Mucosa of descending colon (tissue), 3 donors: ENCODE results near the gene MEGF6. TPM values are rescaled to one million over a fixed set of nuclear protein-coding genes. Genes with fewer than 3 reads are reported as not detected.

Experiments
- ATAC-seq: fragments of 200-7000 bp; cut with Tn5 transposase; one replicate; pipeline ENCODE4 v1.9.1; 2020; ENCODE audit warnings: mild to moderate bottlenecking, moderate library complexity
- DNase-seq, 3 donors: peaks; one replicate each; pipeline ENCODE4 v3.0.0-alpha.2; 2020
- H3K36me3 ChIP-seq: fragments of 200-600 bp; one replicate; pipeline ENCODE4 v1.8.0; 2021; ENCODE audit warnings: low read depth, mild to moderate bottlenecking
- H3K4me1 ChIP-seq: fragments of 200-600 bp; one replicate; pipeline ENCODE4 v1.8.0; 2021; ENCODE audit warnings: low read depth, mild to moderate bottlenecking
- H3K4me3 ChIP-seq: fragments of 200-600 bp; one replicate; pipeline ENCODE4 v1.8.0; 2021; ENCODE audit warnings: mild to moderate bottlenecking
- H3K9me3 ChIP-seq: fragments of 200-600 bp; one replicate; pipeline ENCODE4 v1.8.0; 2021; ENCODE audit warnings: mild to moderate bottlenecking
- intact Hi-C, 2 donors: fragments of 100-400 bp; cut with DNase I in 1 of 2; cut with micrococcal nuclease in 1 of 2; formaldehyde crosslinking; loops; one replicate each; pipeline versions ENCODE4 v1.11.0 to v1.11.1; 2022; cut with DNase I, micrococcal nuclease
- total RNA-seq, 3 donors: library from RNA; stranded (reverse); fragmentation: NEBNext Ultra II Directional in 2 of 3; extraction: Animal tissue kit (Norgen Biotek cat#: 25700) in 2 of 3; gene quantifications; one replicate each; pipeline versions ENCODE4 v1.2.1 to v1.2.4, GENCODE V29; 2021 to 2023
- TF ChIP-seq, protein P1 (sequence below): fragments of 200-600 bp; IDR thresholded peaks from one replicate; pipeline ENCODE4 v1.8.0; 2022; ENCODE audit warnings: antibody characterized with exemption, mild to moderate bottlenecking
- donor health status: DM: no; HTN: no; CAD: no; lungs with moderate emphysema.
- donor health status: DM: no; HTN: no; CAD: no.
- donor health status: DM: no; HTN: yes; CAD: no.

The MEGF6 gene
- total RNA-seq, 3 donors from 2014 or later, result 6.2 to 12.2 (median 8.5) TPM

DNA sequence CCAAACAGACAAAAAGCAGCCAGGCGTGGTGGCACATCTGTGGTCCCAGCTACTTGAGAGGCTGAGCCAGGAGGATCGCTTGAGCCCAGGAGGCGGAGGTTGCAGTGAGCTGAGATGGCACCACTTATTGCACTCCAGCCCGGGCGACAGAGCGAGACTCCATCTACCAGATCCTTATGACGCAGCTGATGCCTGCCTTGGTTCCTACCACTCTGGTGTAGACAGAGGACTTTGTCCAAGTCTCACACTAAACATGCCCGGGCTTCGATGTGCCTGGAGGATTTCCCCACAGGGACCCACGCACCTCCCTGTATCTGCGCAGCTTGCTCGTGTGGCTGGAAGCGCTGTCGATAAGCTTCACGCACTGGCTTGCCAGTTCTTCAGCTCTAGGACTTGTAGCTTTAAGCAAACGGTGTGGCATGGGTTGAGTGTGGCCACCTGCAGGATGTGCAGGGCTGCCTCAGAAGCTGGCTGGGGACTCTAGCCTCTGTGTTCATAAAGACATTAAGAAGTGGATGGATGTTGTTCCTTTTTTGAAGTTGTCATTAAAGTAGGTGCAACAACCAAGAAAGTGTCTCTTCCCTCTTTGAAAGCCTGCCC is 18.4 kb upstream of the MEGF6 start:
- H3K4me1 ChIP-seq, result peaks cover 6% of the 10 kb centered on the region
- no peaks in the 10 kb centered on the region for H3K9me3 ChIP-seq
- TF ChIP-seq, protein P1, sequence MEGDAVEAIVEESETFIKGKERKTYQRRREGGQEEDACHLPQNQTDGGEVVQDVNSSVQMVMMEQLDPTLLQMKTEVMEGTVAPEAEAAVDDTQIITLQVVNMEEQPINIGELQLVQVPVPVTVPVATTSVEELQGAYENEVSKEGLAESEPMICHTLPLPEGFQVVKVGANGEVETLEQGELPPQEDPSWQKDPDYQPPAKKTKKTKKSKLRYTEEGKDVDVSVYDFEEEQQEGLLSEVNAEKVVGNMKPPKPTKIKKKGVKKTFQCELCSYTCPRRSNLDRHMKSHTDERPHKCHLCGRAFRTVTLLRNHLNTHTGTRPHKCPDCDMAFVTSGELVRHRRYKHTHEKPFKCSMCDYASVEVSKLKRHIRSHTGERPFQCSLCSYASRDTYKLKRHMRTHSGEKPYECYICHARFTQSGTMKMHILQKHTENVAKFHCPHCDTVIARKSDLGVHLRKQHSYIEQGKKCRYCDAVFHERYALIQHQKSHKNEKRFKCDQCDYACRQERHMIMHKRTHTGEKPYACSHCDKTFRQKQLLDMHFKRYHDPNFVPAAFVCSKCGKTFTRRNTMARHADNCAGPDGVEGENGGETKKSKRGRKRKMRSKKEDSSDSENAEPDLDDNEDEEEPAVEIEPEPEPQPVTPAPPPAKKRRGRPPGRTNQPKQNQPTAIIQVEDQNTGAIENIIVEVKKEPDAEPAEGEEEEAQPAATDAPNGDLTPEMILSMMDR, result no peak
- intact Hi-C loops, result no loop called here
- no peak overlapping the region for H3K4me3 ChIP-seq
- peak in 1 of 3 donors; percentile 22 for DNase-seq
- peaks cover 14% of the 10 kb centered on the region for H3K36me3 ChIP-seq
- ATAC-seq, result no peak

DNA sequence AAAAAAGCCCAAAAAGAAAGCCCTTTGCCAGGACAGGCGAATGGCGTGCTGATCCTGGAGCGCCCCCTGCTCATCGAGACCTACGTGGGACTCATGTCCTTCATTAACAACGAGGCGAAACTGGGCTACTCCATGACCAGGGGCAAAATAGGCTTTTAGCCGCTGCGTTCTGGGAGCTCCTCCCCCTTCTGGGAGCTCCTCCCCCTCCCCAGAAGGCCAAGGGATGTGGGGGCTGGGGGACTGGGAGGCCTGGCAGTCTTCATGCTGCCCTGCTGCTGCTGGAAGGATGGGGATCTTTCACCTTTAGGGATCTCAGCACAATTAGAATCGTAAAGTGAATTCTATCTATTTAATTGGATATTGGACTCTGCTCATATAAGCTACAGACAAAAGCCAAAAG is 17.1 kb upstream of the MEGF6 start:
- H3K4me1 ChIP-seq, result peaks cover 12% of the 10 kb centered on the region
- H3K36me3 ChIP-seq, result peaks cover 9% of the 10 kb centered on the region
- no peak overlapping the region for H3K4me3 ChIP-seq
- no peak for ATAC-seq
- DNase-seq, result peak in 1 of 3 donors; percentile 11
- TF ChIP-seq, protein P1, result no peak
- intact Hi-C loops, result no loop called here
- no peaks in the 10 kb centered on the region for H3K9me3 ChIP-seq

DNA sequence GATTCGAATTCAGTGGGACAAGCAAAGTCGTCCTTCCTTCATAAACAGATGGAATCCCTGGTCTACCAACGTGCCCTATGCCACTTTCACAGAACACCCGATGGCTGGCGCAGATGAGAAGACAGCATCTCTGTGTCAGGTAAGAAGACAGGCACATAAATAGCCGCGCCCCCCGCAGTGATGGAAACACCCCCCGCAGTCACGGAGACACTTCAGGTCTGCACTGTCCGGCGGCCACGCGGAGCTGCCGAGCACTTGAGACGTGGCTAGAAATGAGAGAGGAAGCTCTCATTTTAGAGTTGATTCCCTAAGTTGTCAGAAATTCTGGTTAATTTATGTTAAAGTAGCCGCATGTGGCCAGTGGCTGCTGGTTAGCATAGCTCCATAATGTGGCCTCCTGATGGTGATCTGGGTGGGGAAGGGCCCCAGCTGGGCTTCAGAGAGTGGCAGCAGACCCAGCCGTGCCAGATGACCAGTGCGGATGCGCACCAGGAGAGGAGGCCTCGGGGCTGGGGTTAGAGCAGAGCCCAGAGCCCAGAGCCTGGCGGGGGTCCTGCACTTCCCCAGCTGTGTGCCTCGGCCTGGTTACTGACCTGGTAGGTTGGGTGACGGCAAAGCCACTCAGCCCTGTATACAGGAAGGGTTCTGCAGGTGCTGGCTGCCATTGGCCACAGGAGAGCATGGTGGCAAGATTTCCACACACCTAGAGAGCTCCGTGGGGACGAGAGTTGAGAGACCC is 16.4 kb upstream of the MEGF6 start:
- Histone ChIP-seq H3K4me3 (no peak overlapping the region), H3K36me3 (peaks cover 9% of the 10 kb centered on the region), H3K4me1 (peaks cover 20% of the 10 kb centered on the region), H3K9me3 (no peaks in the 10 kb centered on the region)
- TF ChIP-seq, protein P1, result no peak
- no peak for ATAC-seq
- intact Hi-C loops, result no loop called here
- DNase-seq, result peak in 1 of 3 donors; percentile 52

DNA sequence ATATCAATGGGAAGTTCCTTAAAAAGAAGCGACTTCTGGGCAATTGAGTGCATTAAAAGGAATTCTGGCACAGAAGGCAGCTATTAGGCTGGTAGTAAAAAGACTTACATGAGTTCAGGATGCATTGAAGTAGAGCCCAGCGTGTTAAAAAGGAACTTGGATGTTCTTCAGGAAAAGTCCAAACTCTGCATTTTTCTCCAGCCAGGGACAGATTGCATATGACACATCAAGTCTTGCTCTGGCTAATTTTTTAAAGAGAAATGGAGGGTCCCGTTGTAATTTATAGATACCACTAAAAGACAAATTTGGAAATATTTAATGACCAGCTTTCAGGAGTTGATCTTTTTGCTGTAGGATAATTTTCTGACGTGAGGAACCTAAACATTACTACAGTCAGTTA is 14.7 kb upstream of the MEGF6 start:
- no peak for ATAC-seq
- H3K4me1 ChIP-seq, result peaks cover 20% of the 10 kb centered on the region
- H3K4me3 ChIP-seq, result no peak overlapping the region
- TF ChIP-seq, protein P1, result no peak
- intact Hi-C loops, result no loop called here
- no peak for DNase-seq
- peaks cover 9% of the 10 kb centered on the region for H3K36me3 ChIP-seq
- no peaks in the 10 kb centered on the region for H3K9me3 ChIP-seq

DNA sequence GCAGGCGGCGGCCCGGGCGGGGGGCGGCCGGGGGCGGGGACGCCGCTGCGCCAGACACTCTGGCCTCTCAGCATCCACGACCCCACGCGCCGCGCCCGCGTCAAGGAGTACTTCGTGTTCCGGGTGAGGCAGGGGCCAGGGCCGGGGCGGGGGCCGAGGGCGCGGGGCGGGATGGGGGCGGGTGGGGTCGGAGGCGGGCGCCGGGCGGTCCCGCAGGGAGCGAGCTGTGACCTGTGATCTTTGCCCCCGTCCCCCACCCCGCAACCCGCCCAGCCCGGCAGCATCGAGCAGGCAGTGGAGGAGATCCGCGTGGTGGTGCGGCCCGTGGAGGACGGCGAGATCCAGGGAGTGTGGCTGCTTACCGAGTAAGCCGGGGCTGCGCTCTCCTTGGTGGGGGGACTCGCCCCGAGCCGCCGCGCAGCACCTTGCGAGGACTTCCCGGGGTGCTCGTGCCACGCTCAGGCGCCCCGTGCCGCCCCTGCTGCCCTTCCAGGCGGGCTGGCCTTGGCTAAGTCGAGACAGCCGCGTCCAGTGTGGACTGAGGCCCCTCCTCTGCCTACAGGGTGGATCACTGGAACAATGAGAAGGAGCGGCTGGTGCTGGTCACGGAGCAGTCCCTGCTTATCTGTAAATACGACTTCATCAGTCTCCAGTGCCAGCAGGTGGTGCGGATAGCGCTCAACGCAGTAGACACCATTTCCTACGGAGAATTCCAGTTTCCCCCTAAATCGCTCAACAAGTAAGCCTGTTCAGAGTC is 14.0 kb upstream of the MEGF6 start:
- ATAC-seq (peak; percentile 66), DNase-seq (peak; percentile 69 to 77 (median 77))
- no peaks in the 10 kb centered on the region for H3K9me3 ChIP-seq
- peaks cover 22% of the 10 kb centered on the region for H3K4me1 ChIP-seq
- TF ChIP-seq, protein P1, result no peak
- intact Hi-C loops, result no loop called here
- H3K4me3 ChIP-seq, result peak overlapping the region; percentile 78
- H3K36me3 ChIP-seq, result peaks cover 9% of the 10 kb centered on the region
